NCI-H1694 treated with DMSO at 0.1 percent for 48 hours (cell line): Measurements from ENCODE around the gene ZNF337.
"Not testable (repeated sequence)": the region's sequence is repeated elsewhere in the genome, so short reads cannot be mapped to it uniquely, and the experiment has no call there.

Experiments used
- DNase-seq: peaks from one replicate; lab custom pipeline; 2025; lab: John Stamatoyannopoulos, UW

The ZNF337 gene

DNA sequence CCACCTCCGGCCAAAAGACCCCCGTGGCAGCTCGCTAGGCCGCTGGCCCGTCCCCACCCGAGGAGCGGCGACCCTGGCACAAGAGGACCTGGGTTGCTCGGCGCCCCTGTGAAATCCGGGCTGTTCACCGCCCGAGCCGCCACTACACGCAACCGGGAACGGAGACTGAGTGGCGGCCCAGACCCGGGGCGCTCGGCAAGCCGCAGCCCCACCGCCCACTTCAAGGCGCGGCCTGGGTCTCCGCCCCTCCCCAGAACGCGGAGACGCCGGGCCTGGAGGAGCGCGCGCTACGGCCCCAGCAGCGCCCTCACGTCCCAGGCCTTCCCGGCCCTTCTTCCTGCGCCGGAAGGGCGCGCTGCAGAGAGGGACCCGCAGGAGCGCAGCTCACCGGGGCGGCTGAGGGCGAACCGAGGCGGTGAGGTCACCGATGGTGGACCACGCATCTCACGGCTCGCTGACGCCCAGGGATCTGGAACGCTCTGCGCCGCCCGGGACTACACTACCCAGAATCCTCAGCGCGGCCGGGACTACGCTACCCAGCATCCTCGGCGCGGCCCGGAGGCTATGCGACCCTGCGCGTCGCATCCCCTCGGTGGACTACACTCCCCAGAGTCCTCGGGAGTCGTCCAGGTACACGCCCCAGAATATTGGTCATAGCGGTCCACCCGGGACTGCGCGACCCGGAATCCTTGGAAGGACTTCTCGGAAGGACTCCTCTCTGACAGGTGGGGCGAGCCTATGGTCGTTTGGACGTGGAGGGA is at the start of gene ZNF337:
ZNF337 (minus strand) TSS at position 483 of the 761 bp plus-strand sequence. CDS start 10,436 bp downstream, outside the sequence.
- DNase-seq: peak; percentile 85

DNA sequence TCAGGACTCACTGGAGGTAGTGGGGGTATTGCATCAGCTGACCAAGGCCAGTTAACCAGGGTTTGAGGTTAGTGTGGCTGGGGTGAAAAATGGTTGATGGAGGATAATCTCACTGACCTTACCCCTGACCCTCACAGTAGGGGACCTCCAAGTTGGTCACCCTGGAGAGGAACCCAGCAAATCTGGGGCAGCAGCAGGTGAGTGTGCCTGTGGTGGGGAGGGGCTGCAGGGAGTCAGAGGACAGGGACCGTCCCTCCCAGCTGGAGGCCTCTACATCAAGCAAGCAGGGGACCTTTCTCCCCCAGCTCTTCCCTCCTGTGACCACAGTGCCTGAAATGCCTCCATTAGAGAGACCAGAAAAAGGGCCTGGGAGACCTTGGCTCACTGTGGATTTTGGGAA is 49.1 kb upstream of the ZNF337 start:
- DNase-seq: no peak

DNA sequence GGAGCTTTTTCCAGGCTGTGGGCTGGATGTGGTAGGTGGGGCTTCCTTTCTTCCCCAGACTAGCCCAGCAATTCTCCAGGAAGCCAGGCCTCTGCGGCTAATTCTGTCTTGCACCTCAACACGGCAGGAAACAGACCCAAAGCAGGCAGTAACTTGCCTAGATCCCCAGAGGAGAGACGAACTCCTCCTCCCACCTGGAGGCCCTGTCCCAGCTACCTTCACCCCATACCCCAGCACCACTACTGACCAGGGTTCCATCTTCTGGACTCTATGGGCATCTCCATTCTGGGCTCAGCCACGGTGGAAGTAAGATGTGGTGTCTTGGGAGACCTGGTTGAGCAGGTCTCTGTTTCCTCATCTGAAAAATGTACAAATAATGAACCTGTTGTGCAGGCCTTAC is 48.4 kb upstream of the ZNF337 start:
- no peak for DNase-seq

DNA sequence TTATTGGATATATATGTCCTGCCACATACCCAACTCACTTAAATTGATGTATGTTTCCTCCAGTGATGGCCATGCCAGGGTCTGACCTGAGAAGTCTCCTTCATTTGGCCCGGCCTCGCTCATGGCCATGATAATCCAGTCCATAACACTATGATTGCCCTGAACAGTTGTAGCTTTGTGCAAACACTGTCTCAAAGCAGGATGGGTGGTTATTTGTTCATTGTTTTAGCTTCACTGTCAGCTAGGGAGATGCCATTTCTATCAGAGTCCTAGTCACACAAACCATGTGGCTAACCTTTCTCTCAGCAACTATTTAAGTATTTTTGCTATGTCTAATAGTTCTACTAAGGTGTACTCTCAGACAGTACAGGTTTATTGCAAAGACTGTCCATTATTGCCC is 47.6 kb upstream of the ZNF337 start:
- DNase-seq: no peak

DNA sequence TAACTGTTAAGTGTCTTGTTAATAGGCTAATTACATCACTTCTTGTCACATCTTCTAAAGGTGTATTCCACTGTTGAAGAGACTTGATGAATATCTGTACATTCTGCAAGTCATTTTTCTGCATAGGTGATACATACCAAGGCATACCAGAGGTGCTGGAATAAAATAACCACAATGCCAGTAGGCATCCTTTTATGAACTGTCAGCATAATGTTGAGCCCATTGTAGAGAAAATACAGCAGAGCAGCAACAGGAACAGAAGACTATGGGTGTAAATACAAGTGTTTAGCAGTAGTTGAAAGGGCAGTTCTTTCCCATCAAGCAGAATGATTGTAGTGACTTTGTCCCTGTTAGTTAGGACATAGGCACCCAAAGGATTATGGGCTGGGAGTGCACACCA is 44.4 kb upstream of the ZNF337 start:
- DNase-seq: no peak

DNA sequence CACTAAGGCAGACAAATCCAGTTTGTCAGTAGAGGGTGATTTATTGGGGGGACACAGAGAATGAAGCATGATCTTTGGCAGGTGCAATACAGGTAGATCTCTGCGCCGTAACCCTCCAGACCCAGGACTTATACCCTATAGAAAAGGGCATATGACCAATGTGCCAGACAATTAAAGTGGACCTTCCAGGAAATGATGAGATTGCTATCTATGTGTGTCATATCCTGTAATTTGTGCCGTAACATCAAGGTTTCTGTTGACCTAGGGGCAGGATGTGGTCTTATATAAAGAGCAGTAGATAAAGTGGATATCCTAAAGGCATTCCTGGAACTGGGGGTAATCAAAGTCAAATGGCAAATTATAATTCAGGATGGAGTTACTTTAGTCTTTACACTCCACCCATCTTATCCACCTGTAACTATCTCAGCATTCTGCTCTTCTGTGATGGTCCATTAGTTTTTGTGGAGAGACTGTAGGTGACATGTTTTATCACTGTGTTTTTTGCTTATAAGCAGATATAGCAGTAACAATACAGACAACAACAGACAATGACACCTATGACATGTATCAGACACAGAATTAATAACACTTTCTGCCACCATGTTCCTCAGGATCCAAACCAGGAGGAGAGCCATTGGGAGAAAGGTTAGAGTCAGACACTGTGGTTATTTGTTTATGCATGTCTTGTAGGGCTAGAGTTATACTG is 43.1 kb upstream of the ZNF337 start:
- DNase-seq: no peak

DNA sequence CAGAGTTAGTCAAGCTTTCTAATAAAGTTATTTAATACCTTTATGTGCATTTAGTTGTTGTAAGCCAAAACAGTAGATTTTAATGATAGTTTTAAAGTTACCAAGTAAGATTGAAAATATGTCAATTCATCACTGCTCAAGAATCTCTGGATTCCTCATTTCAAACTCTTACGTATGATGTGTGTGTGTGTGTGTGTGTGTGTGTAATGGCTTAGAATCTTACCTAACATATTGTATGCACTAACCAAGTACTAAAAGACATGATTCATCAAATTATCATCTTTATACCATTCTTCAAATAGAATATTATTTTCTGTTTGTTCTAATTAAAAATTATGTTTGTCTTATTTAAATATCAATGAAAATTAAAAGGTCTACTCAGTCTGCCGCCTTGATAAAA is 41.5 kb upstream of the ZNF337 start:
- DNase-seq: no peak

DNA sequence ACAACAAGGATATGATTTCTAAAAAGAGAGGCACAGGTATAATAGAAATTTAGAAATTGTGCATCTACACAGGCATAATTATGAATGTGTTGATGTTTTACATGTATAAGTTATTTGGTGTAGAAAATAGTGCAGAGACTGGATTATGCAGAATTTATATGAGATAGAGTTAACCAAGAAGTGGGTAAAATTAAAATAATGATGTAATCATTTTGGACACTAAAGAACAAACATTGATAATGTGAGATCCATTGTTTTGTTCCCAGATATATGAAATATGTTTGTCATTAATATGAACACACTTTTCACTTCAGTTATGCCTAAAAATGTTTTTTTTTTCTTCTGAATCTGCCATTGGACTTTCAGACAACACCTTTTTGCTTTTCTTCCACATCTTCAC is 37.2 kb upstream of the ZNF337 start:
- no peak for DNase-seq

DNA sequence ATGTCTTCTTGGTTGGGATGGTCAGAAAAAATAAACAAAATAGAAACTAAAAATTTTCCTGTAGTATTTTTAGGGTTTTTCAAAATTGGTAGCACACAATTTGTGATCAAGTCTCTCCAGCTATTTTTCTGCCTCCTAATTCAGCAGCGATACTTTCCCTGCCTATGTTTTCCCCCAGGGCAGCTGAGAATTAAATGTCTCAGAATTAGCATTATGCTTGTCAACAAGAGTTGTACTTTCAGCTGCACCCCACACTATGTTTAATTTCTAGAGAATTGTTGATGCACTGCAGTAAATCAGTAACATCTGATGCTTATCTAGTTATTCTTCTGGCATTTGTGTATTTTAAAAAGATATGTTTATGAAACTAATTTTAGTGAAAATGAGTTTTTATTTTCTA is 34.2 kb upstream of the ZNF337 start:
- no peak for DNase-seq

DNA sequence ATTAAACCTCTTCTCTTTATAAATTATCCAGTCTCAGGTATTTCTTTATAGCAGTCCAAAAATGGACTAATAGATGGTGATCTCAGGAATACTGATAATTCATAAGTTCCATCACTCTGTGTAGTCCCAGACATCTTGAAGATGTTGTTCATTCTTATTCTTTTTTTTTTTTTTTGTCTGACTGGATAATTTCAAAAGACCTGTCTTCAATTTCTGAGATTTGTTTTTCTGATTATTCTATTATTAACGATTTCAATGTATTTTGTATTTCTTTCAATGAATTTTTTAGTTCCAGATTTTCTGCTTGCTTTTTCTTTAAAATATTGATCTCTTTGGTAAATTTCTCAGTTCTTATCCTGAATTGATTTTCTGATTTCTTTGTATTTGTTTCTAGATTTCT is 29.7 kb upstream of the ZNF337 start:
- no peak for DNase-seq

DNA sequence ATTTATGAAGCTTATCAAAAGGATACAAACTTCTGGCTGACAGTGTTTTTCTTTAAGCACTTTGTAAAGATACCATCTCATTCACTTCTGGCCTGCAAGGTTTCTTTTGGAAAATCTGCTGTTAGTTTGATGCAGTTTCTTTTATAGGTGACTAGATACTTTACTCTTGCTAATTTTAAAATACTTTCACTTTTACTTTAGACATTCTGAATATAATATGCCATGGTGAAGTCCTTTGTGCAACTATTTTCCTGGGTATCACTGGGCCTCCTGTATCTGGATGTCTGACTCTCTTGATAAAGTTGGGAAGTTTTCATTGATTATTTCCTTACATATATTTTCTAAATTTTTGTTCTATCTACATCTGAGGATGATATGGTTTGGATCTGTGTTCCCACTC is 29.0 kb upstream of the ZNF337 start:
- no peak for DNase-seq

DNA sequence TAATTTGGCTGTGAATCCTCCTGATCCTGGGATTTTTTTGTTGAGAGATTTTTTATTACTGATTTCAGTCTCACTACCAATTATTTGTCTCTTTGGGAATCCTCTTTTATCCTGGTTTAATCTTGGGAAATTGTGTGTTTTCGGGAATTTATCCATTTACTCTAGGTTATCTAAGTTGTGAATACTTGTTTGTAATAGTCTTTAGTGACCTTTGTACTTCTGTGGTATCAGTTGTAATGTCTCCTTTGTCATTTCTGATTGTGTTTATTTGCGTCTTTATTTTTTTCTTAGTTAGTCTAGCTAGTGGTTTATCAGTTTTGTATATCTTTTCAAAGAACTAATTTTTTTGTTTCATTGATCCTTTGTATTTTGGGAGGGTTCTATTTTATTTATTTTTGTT is 27.3 kb upstream of the ZNF337 start:
- no peak for DNase-seq

DNA sequence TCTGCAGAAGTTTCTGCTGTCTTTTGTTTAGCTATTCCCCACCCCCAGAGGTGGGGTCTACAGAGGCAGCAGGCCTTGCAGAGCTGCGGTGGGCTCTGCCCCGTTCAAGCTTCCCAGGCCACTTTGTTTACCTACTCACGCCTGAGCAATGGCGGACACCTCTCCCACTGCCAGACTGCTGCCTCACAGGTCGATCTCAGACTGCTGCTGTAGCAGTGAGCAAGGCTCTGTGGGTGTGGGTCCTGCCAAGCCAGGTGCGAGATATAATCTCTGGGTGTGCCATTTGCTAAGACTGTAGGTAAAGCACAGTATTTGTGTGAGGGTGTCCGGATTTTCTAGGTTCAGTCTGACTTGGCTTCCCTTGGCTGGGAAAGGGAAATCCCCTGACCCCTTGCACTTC is 23.6 kb upstream of the ZNF337 start:
- no peak for DNase-seq

DNA sequence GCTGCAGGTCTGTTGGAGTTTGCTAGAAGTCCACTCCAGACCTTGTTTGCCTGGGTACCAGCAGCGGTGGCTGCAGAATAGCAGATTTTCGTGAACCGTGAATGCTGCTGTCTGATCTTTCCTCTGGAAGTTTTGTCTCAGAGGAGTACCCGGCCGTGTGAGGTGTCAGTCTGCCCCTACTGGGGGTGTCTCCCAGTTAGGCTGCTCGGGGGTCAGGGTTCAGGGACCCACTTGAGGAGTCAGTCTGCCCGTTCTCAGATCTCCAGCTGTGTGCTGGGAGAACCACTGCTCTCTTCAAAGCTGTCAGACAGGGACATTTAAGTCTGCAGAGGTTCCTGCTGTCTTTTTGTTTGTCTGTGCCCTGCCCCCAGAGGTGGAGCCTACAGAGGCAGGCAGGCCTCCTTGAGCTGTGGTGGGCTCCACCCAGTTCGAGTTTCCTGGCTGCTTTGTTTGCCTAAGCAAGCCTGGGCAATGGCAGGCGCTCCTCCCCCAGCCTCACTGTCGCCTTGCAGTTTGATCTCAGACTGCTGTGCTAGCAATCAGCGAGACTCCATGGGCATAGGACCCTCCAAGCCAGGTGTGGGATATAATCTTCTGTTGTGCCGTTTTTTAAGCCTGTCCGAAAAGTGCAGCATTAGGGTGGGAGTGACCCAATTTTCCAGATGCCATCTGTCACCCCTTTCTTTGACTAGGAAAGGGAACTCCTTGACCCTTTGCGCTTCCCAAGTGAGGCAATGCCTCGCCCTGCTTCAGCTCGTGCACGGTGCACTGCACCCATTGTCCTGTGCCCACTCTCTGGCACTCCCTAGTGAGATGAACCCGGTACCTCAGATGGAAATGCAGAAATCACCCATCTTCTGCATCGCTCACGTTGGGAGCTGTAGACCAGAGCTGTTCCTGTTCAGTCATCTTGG is 22.5 kb upstream of the ZNF337 start:
- DNase-seq: not testable (repeated sequence)

DNA sequence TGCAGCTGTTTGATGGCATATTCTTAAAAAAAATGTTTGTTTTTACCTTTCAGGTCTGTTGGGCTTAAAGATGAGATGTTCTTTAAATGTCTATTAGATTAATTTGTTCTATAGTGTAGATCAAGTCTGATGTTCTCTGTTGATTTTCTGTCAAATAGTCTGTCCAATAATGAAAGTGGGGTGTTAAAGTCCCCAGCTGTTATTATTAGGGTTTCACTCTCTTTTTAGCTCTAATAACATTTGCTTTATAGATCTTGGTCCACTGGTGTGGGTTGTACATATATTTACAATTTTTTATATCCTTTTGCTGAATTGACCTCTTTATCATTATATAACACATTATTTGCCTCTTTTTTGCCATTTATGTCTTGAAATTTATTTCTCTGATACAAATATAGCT is 11.0 kb upstream of the ZNF337 start:
- DNase-seq: no peak

DNA sequence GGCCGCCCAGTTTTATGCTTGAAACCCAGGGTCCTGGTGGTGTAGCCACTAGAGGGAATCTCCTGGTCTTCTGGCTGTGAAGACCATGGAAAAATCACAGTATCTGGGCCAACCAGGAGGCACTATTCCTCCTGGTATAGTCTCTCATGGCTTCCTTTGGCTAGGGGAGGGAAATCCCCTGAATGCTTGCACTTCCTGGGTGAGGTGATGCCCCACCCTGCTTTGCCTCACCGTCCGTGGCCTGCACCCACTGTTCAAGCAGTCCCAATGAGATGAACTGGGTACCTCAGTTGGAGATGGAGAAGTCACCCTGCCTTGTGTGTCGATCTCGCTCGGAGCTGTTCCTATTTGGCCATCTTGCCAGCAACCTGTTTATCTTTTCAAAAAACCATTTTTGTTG is 10.1 kb upstream of the ZNF337 start:
- no peak for DNase-seq

DNA sequence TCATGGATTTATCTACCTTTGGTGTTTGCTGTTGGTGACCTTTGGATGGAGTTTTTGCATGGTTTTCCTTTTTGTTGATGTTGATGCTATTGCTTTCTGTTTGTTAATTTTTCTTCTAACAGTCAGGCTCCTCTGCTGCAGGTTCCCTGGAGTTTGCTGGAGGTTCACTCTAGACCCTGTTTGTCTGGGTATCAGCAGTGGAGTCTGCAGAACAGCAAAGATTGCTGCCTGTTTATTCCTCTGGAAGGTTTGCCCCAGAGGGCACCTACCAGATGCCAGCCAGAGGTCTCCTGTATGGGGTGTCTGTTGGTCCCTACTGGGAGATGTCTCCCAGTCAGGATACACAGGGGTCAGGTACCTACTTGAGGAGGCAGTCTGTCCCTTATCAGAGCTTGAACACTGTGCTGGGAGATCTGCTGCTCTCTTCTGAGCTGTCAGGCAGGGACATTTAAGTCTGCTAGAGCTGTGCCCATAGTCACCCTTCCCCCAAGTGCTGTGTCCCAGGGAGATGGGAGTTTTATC is 9.2 kb upstream of the ZNF337 start:
- DNase-seq: no peak

DNA sequence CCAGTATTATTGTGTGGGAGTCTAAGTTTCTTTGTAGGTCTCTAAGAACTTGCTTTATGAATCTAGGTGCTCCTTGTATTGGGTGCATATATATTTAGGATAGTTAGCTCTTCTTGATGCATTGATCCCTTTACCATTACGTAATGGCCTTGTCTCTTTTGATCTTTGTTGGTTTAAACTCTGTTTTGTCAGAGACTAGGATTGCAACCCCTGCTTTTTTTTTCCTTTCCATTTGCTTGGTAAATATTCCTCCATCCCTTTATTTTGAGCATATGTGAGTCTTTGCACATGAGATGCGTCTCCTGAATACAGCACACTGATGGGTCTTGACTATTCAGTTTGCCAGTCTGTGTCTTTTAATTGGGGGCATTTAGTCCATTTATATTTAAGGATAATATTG is 7.7 kb upstream of the ZNF337 start:
- not testable (repeated sequence) for DNase-seq

DNA sequence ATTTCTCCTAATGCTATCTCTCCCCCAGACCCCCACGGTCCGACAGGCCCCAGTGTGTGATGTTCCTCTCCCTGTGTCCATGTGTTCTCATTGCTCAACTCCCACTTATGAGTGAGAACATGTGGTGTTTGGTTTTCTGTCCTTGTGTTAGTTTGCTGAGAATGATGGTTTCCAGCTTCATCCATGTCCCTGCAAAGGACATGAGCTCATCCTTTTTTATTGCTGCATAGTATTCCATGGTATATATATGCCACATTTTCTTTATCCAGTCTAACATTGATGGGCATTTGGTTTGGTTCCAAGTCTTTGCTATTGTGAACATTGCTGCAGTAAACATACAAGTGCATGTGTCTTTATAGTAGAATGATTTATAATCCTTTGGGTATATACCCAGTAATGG is 4.2 kb upstream of the ZNF337 start:
- DNase-seq: not testable (repeated sequence)

DNA sequence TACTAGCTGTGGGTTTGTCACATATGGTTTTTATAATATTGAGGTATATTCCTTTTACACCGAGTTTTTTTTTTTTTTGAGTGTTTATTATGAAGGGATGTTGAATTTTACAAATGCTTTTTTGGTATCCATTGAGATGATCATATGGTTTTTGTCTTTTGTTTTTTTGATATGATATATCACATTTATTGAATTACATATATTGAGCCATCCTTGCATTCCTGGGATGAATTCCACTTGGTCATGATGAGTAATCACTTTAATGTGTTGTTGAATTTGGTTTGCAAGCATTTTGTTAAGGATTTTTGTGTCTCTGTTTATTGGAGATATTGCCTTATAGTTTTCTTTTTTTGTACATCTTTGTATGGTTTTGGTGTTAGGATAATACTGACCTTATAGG is 3.3 kb upstream of the ZNF337 start:
- no peak for DNase-seq

DNA sequence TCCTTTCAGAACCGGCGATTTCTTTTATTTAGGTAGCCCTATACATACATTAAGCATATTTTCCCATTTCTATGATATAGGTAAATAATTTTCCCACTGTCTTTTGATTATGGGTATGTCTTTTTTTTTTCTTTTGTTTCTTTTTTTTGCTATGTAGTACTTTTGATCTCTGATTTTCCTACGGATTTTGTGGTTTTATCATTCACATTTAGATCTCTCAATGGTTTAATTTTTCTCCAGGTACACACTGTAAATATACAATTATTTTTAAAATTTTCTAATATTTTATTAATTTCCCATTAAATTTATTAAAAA is 436 bp upstream of the ZNF337 start:
- DNase-seq: no peak

DNA sequence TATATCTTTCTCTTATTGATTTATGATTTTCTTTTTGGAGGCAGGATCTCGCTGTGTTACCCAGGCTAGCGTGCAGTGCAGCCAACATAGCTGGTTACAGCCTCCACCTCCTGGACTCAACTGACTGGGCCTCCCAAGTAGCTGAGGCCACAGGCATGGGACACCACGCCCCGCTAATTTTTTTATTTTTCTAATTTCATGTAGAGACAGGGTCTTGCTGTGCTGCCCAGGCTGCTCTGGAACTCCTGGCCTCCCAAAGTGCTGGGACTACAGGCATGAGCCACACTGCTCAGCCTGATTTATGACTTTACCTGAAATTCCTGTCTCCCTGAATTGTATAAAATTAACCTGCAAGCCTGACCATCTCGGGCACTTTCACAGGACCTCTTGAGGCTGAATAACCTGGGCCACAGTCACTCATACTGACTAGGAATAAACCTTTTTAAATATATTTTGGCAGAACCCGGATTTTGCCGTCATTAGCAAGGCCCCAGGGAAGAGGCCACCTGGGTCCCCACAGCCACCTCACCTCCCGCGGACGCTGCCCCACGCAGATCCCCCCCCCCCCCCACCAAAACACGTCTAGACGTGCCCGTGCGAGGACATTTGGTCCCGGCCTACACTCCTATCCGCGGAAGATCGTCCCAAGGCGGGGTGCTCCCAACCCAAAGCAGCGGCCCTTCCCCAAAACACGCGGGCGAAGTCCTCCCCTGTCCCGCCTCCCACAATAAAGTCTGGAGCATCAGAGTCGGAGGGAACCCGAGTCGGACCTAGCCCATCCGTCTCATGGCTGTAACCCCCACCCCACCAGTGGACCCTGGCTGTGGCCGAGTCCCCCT is 902 bp downstream of the ZNF337 start:
- no peak for DNase-seq
